Esophagus squamous epithelium (tissue), 5 donors: ENCODE measurements around the gene STRADA. TPM values are rescaled to one million over a fixed set of nuclear protein-coding genes. Genes with fewer than 3 reads are reported as not detected.

Experiments
- DNase-seq: peaks from one replicate; lab custom pipeline; 2025; lab: John Stamatoyannopoulos, UW
- H3K27ac ChIP-seq, 4 donors: fragments of 200-600 bp; sonication (generic); one replicate each; pipeline ENCODE4 v1.5.1; 2016 to 2019; ENCODE audit warnings: mild to moderate bottlenecking in 1 of 4
- H3K27me3 ChIP-seq, 4 donors: fragments of 200-600 bp; sonication (generic); 1 replicate in 3 of 4; 2 replicates in 1 of 4; pipeline versions ENCODE4 v1.5.1 to v1.6.0; 2017 to 2021; ENCODE audit warnings: antibody characterized with exemption in 1 of 4
- H3K36me3 ChIP-seq, 3 donors: fragments of 200-600 bp; sonication (generic); one replicate each; pipeline ENCODE4 v1.5.1; 2016 to 2019
- H3K4me1 ChIP-seq, 3 donors: fragments of 200-600 bp; sonication (generic); one replicate each; pipeline ENCODE4 v1.5.1; 2017 to 2019
- H3K4me3 ChIP-seq, 4 donors: fragments of 200-600 bp; sonication (generic); 1 replicate in 3 of 4; 2 replicates in 1 of 4; pipeline ENCODE4 v1.5.1; 2016 to 2019; ENCODE audit warnings: mild to moderate bottlenecking in 2 of 4, moderate library complexity in 1 of 4
- H3K9me3 ChIP-seq, 3 donors: fragments of 200-600 bp; sonication (generic); one replicate each; pipeline ENCODE4 v1.5.1; 2016 to 2019
- CTCF ChIP-seq, 6 experiments: fragments of 450-650 bp in 4 of 6; fragments of 200-600 bp in 2 of 6; sonication (generic) in 2 of 6; IDR thresholded peaks; one replicate each; pipeline ENCODE4 v1.5.1; 2016 to 2019; ENCODE audit warnings: antibody characterized with exemption in 6 of 6, mild to moderate bottlenecking in 4 of 6, moderate library complexity in 4 of 6
- POLR2A ChIP-seq, 4 donors: fragments of 450-650 bp; IDR thresholded peaks; one replicate each; pipeline ENCODE4 v1.6.1; 2017; ENCODE audit warnings: antibody characterized with exemption in 4 of 4, mild to moderate bottlenecking in 4 of 4, moderate library complexity in 3 of 4
- WGBS, 2 donors: methylation state at CpG; one replicate each; pipeline ENCODE4 v1.1.5; 2018; 5-methylcytosine and 5-hydroxymethylcytosine counted together
- intact Hi-C: fragments of 100-400 bp; cut with DNase I; formaldehyde crosslinking; loops from one replicate; pipeline ENCODE4 v1.15.0; 2022
- total RNA-seq, 4 donors: library from RNA; depleted of rRNA; stranded (reverse); fragments of >200 nt; gene quantifications; one replicate each; pipeline ENCODE4 v1.1.0, GENCODE V29; 2016
- donor health status: DM: yes; HTN: yes; CAD: no.

Gene STRADA
- 10 to 100 TPM in 3 of 4 donors, 1 to 10 TPM in 1; 9.2 to 25.4 (median 18.6) TPM for total RNA-seq

- no peaks in the 10 kb centered on the region for H3K27me3 ChIP-seq
- intact Hi-C loops: no loop called here
- peak within 1 kb of the TSS; percentile 53 to 96 (median 78) for H3K4me3 ChIP-seq
- no peaks in the 10 kb centered on the region for H3K9me3 ChIP-seq
- 0% methylated on average over 2 to 6 of the region's 61 CpGs for WGBS, 2 donors
- H3K27ac ChIP-seq: peak within 1 kb of the TSS; percentile 91 to 99 (median 96)
- peak; percentile 90 for DNase-seq
- H3K4me1 ChIP-seq: peaks cover 7 to 31% (median 13%) of the 10 kb centered on the region in 3 donors
- TF ChIP-seq CTCF (IDR thresholded peaks at IDR 0.05) (peak in 1 of 6 experiments; percentile 3), POLR2A (IDR thresholded peaks at IDR 0.05) (peak in 3 of 4 donors; percentile 66 to 92 (median 71))
- peaks cover 0 to 21% (median 5%) of the 10 kb centered on the region in 3 donors for H3K36me3 ChIP-seq
Measured at GRCh38 chr17:63741408-63742173, at the start of gene STRADA. Gene STRADA, minus strand, starts transcription at chr17:63741799. Its CDS starts 13,430 bp downstream, at chr17:63728369.

- Histone ChIP-seq H3K9me3 (no peaks in the 10 kb centered on the region), H3K4me3 (no peak overlapping the region), H3K27me3 (no peaks in the 10 kb centered on the region), H3K4me1 (peaks cover 0 to 35% (median 6%) of the 10 kb centered on the region in 3 donors), H3K36me3 (peaks cover 18 to 85% (median 36%) of the 10 kb centered on the region in 3 donors), H3K27ac (no peak overlapping the region)
- TF ChIP-seq POLR2A (IDR thresholded peaks at IDR 0.05) (no peak), CTCF (IDR thresholded peaks at IDR 0.05) (no peak)
- no peak for DNase-seq
- WGBS, 2 donors: 90 to 95% methylated on average over 6 of the region's 6 CpGs
- intact Hi-C loops: no loop called here
Measured at GRCh38 chr17:63790057-63790456, 48.5 kb upstream of the STRADA start.

- DNase-seq: no peak
- H3K36me3 ChIP-seq: peaks cover 6 to 80% (median 28%) of the 10 kb centered on the region in 3 donors
- H3K27me3 ChIP-seq: no peaks in the 10 kb centered on the region
- no peak overlapping the region for H3K4me3 ChIP-seq
- TF ChIP-seq POLR2A (IDR thresholded peaks at IDR 0.05) (no peak), CTCF (IDR thresholded peaks at IDR 0.05) (no peak)
- H3K4me1 ChIP-seq: peaks cover 0 to 50% (median 3%) of the 10 kb centered on the region in 3 donors
- WGBS, 2 donors: 59 to 93% methylated on average over 10 to 11 of the region's 13 CpGs
- H3K9me3 ChIP-seq: no peaks in the 10 kb centered on the region
- peak overlapping the region; percentile 2 to 72 (median 53) for H3K27ac ChIP-seq
- intact Hi-C loops: no loop called here
Measured at GRCh38 chr17:63786971-63787711, 45.5 kb upstream of the STRADA start.

- 91 to 100% methylated on average over 1 of the region's 1 CpG for WGBS, 2 donors
Measured at GRCh38 chr17:63786117-63786516, 44.5 kb upstream of the STRADA start.

More at GRCh38 chr17:63786117-63786516, 44.5 kb upstream of the STRADA start:
- no peak for TF ChIP-seq POLR2A (IDR thresholded peaks at IDR 0.05)
- TF ChIP-seq CTCF (IDR thresholded peaks at IDR 0.05): no peak
- no peaks in the 10 kb centered on the region for H3K27me3 ChIP-seq
- intact Hi-C loops: no loop called here
- no peak for DNase-seq
- H3K36me3 ChIP-seq: peaks cover 6 to 73% (median 28%) of the 10 kb centered on the region in 3 donors
- H3K4me1 ChIP-seq: peaks cover 0 to 53% (median 3%) of the 10 kb centered on the region in 3 donors
- no peaks in the 10 kb centered on the region for H3K9me3 ChIP-seq
- peak overlapping the region in 2 of 4 donors; percentile 62 to 72 for H3K27ac ChIP-seq
- H3K4me3 ChIP-seq: no peak overlapping the region
